Esophagus squamous epithelium (tissue), 5 donors: Measurements from ENCODE around the gene EHD4. TPM values are rescaled to one million over a fixed set of nuclear protein-coding genes. Genes with fewer than 3 reads are reported as not detected.
A peak's percentile ranks its signal among the peaks of the same experiment; 100 is the strongest.

ENCODE experiments used
- DNase-seq: peaks from one replicate; lab custom pipeline; 2025; lab: John Stamatoyannopoulos, UW
- H3K27ac ChIP-seq, 4 donors: fragments of 200-600 bp; sonication (generic); one replicate each; pipeline ENCODE4 v1.5.1; 2016 to 2019; ENCODE audit warnings: mild to moderate bottlenecking in 1 of 4
- H3K27me3 ChIP-seq, 4 donors: fragments of 200-600 bp; sonication (generic); 1 replicate in 3 of 4; 2 replicates in 1 of 4; pipeline versions ENCODE4 v1.5.1 to v1.6.0; 2017 to 2021; ENCODE audit warnings: antibody characterized with exemption in 1 of 4
- H3K36me3 ChIP-seq, 3 donors: fragments of 200-600 bp; sonication (generic); one replicate each; pipeline ENCODE4 v1.5.1; 2016 to 2019
- H3K4me1 ChIP-seq, 3 donors: fragments of 200-600 bp; sonication (generic); one replicate each; pipeline ENCODE4 v1.5.1; 2017 to 2019
- H3K4me3 ChIP-seq, 4 donors: fragments of 200-600 bp; sonication (generic); 1 replicate in 3 of 4; 2 replicates in 1 of 4; pipeline ENCODE4 v1.5.1; 2016 to 2019; ENCODE audit warnings: mild to moderate bottlenecking in 2 of 4, moderate library complexity in 1 of 4
- H3K9me3 ChIP-seq, 3 donors: fragments of 200-600 bp; sonication (generic); one replicate each; pipeline ENCODE4 v1.5.1; 2016 to 2019
- POLR2A ChIP-seq, 4 donors: fragments of 450-650 bp; IDR thresholded peaks; one replicate each; pipeline ENCODE4 v1.6.1; 2017; ENCODE audit warnings: antibody characterized with exemption in 4 of 4, mild to moderate bottlenecking in 4 of 4, moderate library complexity in 3 of 4
- WGBS, 2 donors: methylation state at CpG; one replicate each; pipeline ENCODE4 v1.1.5; 2018; 5-methylcytosine and 5-hydroxymethylcytosine counted together
- intact Hi-C: fragments of 100-400 bp; cut with DNase I; formaldehyde crosslinking; loops from one replicate; pipeline ENCODE4 v1.15.0; 2022
- total RNA-seq, 4 donors: library from RNA; depleted of rRNA; stranded (reverse); fragments of >200 nt; gene quantifications; one replicate each; pipeline ENCODE4 v1.1.0, GENCODE V29; 2016
- TF ChIP-seq, protein P1 (sequence below), 6 experiments: fragments of 450-650 bp in 4 of 6; fragments of 200-600 bp in 2 of 6; sonication (generic) in 2 of 6; IDR thresholded peaks; one replicate each; pipeline ENCODE4 v1.5.1; 2016 to 2019; ENCODE audit warnings: antibody characterized with exemption in 6 of 6, mild to moderate bottlenecking in 4 of 6, moderate library complexity in 4 of 6
- donor health status: DM: yes; HTN: yes; CAD: no.

EHD4 gene
- total RNA-seq, 4 donors from 2014 or later, result 25.4 to 45.3 (median 27.8) TPM

GRCh38 chr15:42010434-42010833 is 38.1 kb upstream of the EHD4 start:
- no peak for TF ChIP-seq POLR2A (IDR thresholded peaks at IDR 0.05)
- TF ChIP-seq, protein P1, sequence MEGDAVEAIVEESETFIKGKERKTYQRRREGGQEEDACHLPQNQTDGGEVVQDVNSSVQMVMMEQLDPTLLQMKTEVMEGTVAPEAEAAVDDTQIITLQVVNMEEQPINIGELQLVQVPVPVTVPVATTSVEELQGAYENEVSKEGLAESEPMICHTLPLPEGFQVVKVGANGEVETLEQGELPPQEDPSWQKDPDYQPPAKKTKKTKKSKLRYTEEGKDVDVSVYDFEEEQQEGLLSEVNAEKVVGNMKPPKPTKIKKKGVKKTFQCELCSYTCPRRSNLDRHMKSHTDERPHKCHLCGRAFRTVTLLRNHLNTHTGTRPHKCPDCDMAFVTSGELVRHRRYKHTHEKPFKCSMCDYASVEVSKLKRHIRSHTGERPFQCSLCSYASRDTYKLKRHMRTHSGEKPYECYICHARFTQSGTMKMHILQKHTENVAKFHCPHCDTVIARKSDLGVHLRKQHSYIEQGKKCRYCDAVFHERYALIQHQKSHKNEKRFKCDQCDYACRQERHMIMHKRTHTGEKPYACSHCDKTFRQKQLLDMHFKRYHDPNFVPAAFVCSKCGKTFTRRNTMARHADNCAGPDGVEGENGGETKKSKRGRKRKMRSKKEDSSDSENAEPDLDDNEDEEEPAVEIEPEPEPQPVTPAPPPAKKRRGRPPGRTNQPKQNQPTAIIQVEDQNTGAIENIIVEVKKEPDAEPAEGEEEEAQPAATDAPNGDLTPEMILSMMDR (IDR thresholded peaks at IDR 0.05), result no peak
- intact Hi-C loops, result no loop called here
- 0 to 35% methylated on average over 1 of the region's 1 CpG for WGBS, 2 donors
- Histone ChIP-seq H3K36me3 (no peaks in the 10 kb centered on the region), H3K4me1 (peaks cover 0 to 29% (median 9%) of the 10 kb centered on the region in 3 donors), H3K27me3 (no peaks in the 10 kb centered on the region), H3K4me3 (no peak overlapping the region), H3K9me3 (no peaks in the 10 kb centered on the region), H3K27ac (peak overlapping the region; percentile 67 to 89 (median 82))
- DNase-seq, result no peak

DNA sequence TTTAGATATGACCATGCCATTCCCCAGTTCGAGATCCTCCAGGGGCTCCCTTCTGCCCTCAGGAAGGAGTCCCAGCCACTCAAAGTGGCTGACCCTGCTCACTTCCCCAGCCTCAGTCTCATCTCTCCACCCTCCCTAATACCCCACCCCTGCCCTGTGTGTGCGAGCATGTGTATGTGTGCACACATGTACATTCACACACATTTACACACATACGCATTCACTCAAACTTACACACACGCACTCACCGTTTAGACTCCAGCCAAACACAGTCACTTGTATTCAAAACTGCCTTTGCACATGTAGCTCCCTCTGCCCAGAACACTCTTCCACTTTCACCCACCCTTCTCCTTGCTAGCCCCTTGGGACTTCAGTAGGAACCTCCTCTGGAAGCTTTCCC is 37.1 kb upstream of the EHD4 start:
- 73 to 80% methylated on average over 5 of the region's 5 CpGs for WGBS, 2 donors
- Histone ChIP-seq H3K36me3 (no peaks in the 10 kb centered on the region), H3K27me3 (no peaks in the 10 kb centered on the region), H3K27ac (no peak overlapping the region), H3K9me3 (no peaks in the 10 kb centered on the region), H3K4me3 (no peak overlapping the region), H3K4me1 (peaks cover 0 to 29% (median 9%) of the 10 kb centered on the region in 3 donors)
- TF ChIP-seq POLR2A (IDR thresholded peaks at IDR 0.05), result no peak
- TF ChIP-seq, protein P1 (IDR thresholded peaks at IDR 0.05), result no peak
- intact Hi-C loops, result no loop called here
- no peak for DNase-seq

DNA sequence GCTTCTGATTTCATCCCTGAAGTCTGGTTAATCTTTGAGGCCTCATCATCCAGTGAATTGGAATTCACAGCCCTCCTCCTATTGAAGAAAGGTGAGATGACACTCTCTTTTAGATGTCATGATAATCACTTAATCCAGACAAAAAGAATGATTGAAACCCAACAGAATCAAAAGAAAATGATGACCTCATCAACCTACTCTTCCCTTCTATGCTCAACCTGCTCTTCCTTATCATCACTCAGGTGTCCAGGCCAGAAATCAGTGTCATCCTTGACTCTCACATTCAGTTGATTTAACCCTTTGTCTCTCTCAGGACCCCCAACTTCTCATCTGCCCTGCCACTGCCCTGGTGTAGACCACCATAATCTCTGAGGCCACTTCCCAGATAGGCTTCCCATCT is 36.7 kb upstream of the EHD4 start:
- Histone ChIP-seq H3K4me3 (no peak overlapping the region), H3K4me1 (peaks cover 0 to 29% (median 9%) of the 10 kb centered on the region in 3 donors), H3K36me3 (no peaks in the 10 kb centered on the region), H3K9me3 (no peaks in the 10 kb centered on the region), H3K27me3 (no peaks in the 10 kb centered on the region), H3K27ac (no peak overlapping the region)
- intact Hi-C loops, result no loop called here
- no peak for DNase-seq
- TF ChIP-seq, protein P1 (IDR thresholded peaks at IDR 0.05), result no peak
- no peak for TF ChIP-seq POLR2A (IDR thresholded peaks at IDR 0.05)

DNA sequence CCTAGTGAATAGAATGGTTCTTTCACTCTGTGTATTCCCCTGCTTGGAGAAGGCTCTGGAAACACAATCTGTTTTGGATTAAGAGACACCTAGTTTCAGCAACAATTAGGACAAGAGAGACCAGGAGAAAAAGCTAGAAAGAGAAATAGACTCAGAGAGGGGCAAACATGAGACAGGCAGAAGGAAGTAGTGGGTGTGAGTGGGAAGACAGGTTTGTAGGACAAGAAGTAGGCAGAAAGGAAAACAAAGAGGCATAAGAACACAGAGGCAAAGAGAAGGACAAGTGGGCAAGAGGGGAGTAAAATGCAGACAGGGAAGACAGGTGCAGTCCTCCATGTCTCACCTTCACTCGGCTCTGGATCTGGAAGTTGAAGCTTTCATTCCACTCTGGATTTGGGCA is 35.0 kb upstream of the EHD4 start:
- no peak for DNase-seq
- WGBS, 2 donors, result 82 to 85% methylated on average over 1 of the region's 1 CpG
- Histone ChIP-seq H3K27ac (no peak overlapping the region), H3K27me3 (no peaks in the 10 kb centered on the region), H3K9me3 (no peaks in the 10 kb centered on the region), H3K36me3 (no peaks in the 10 kb centered on the region), H3K4me1 (peaks cover 0 to 27% (median 9%) of the 10 kb centered on the region in 3 donors), H3K4me3 (no peak overlapping the region)
- TF ChIP-seq, protein P1 (IDR thresholded peaks at IDR 0.05), result no peak
- no peak for TF ChIP-seq POLR2A (IDR thresholded peaks at IDR 0.05)
- intact Hi-C loops, result no loop called here

DNA sequence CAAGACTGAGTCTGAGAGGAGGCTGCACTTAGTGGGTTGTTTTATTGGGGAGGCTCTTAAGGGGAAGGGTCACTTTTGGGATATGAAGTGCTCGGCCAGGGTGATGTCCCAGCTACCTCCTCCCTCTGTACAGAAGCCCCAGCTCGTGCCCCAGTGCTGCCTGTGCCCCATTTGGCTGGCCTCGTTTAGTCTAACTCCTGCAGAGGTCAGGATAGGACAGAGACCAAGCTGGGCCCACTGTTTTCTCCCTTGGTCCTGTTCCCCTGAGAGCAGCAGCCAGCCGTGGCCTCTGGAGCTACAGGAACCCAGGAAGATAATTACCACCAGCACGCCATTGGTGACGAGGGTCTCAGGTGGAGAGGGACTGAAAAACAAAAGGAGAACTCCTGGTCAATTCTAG is 30.0 kb upstream of the EHD4 start:
- 82 to 84% methylated on average over 5 of the region's 6 CpGs for WGBS, 2 donors
- TF ChIP-seq, protein P1 (IDR thresholded peaks at IDR 0.05), result no peak
- TF ChIP-seq POLR2A (IDR thresholded peaks at IDR 0.05), result no peak
- intact Hi-C loops, result no loop called here
- no peak for DNase-seq
- Histone ChIP-seq H3K36me3 (no peaks in the 10 kb centered on the region), H3K4me3 (no peak overlapping the region), H3K27me3 (no peaks in the 10 kb centered on the region), H3K27ac (no peak overlapping the region), H3K9me3 (no peaks in the 10 kb centered on the region), H3K4me1 (peaks cover 0 to 7% (median 0%) of the 10 kb centered on the region in 3 donors)
